ENCODE measurements around the gene AIPL1.

The AIPL1 gene

GRCh38 chr17:6461792-6462524 lies 27.0 kb upstream of the AIPL1 start:
- H3K4me1 Mint-ChIP-seq (ENCODE audit: low read depth in 2 of 2), result no peaks in the 10 kb centered on the region
- DNase-seq (no peak), ATAC-seq (replicated peaks) (no peak)
- no peak overlapping the region for H3K4me3 Mint-ChIP-seq
- no peaks in the 10 kb centered on the region for H3K9me3 Mint-ChIP-seq
- no peaks in the 10 kb centered on the region for H3K36me3 Mint-ChIP-seq (ENCODE audit: insufficient read depth)
- H3K27me3 Mint-ChIP-seq, result peaks cover 20 to 23% of the 10 kb centered on the region in 2 donors
- no peak overlapping the region for H3K27ac Mint-ChIP-seq

- Mint-ChIP-seq H3K36me3 (ENCODE audit: insufficient read depth) (no peaks in the 10 kb centered on the region), H3K27me3 (peaks cover 20 to 24% of the 10 kb centered on the region in 2 donors), H3K4me1 (ENCODE audit: low read depth in 2 of 2) (no peaks in the 10 kb centered on the region), H3K27ac (no peak overlapping the region), H3K4me3 (no peak overlapping the region), H3K9me3 (no peaks in the 10 kb centered on the region)
- no peak for DNase-seq
- ATAC-seq (replicated peaks), result no peak
Measured at GRCh38 chr17:6461246-6461645, 26.3 kb upstream of the AIPL1 start.

GRCh38 chr17:6460531-6461161 lies 25.7 kb upstream of the AIPL1 start:
- ATAC-seq (replicated peaks) (no peak), DNase-seq (no peak)
- no peak overlapping the region for H3K27ac Mint-ChIP-seq
- H3K27me3 Mint-ChIP-seq, result peaks cover 14 to 19% of the 10 kb centered on the region in 2 donors
- H3K9me3 Mint-ChIP-seq, result no peaks in the 10 kb centered on the region
- no peaks in the 10 kb centered on the region for H3K36me3 Mint-ChIP-seq (ENCODE audit: insufficient read depth)
- no peaks in the 10 kb centered on the region for H3K4me1 Mint-ChIP-seq (ENCODE audit: low read depth in 2 of 2)
- no peak overlapping the region for H3K4me3 Mint-ChIP-seq

- Mint-ChIP-seq H3K9me3 (no peaks in the 10 kb centered on the region), H3K27ac (no peak overlapping the region), H3K4me1 (ENCODE audit: low read depth in 2 of 2) (peaks cover 4% of the 10 kb centered on the region in 2 donors), H3K4me3 (no peak overlapping the region), H3K36me3 (ENCODE audit: insufficient read depth) (no peaks in the 10 kb centered on the region), H3K27me3 (peaks cover 9 to 27% of the 10 kb centered on the region in 2 donors)
- no peak for DNase-seq
- no peak for ATAC-seq (replicated peaks)
Measured at GRCh38 chr17:6458460-6458950, 23.6 kb upstream of the AIPL1 start.

GRCh38 chr17:6457688-6458459 lies 23.0 kb upstream of the AIPL1 start:
- Mint-ChIP-seq H3K4me1 (ENCODE audit: low read depth in 2 of 2) (peaks cover 4 to 6% of the 10 kb centered on the region in 2 donors), H3K9me3 (no peaks in the 10 kb centered on the region), H3K27ac (no peak overlapping the region), H3K36me3 (ENCODE audit: insufficient read depth) (no peaks in the 10 kb centered on the region), H3K4me3 (no peak overlapping the region), H3K27me3 (peaks cover 9 to 33% of the 10 kb centered on the region in 2 donors)
- ATAC-seq (replicated peaks), result no peak
- DNase-seq, result no peak

- peak overlapping the region in 1 of 2 donors; percentile 66 for H3K27ac Mint-ChIP-seq
- H3K9me3 Mint-ChIP-seq, result no peaks in the 10 kb centered on the region
- ATAC-seq (replicated peaks), result no peak
- H3K4me3 Mint-ChIP-seq, result peak overlapping the region in 1 of 2 donors; percentile 6
- no peak for DNase-seq
- no peaks in the 10 kb centered on the region for H3K36me3 Mint-ChIP-seq (ENCODE audit: insufficient read depth)
- H3K4me1 Mint-ChIP-seq (ENCODE audit: low read depth in 2 of 2), result peaks cover 4 to 6% of the 10 kb centered on the region in 2 donors
- peaks cover 1 to 31% of the 10 kb centered on the region in 2 donors for H3K27me3 Mint-ChIP-seq
Measured at GRCh38 chr17:6456914-6457687, 22.2 kb upstream of the AIPL1 start.

GRCh38 chr17:6456321-6456720 lies 21.4 kb upstream of the AIPL1 start:
- Mint-ChIP-seq H3K27me3 (peaks cover 0 to 28% of the 10 kb centered on the region in 2 donors), H3K4me3 (peak overlapping the region in 1 of 2 donors; percentile 8), H3K9me3 (no peaks in the 10 kb centered on the region), H3K4me1 (ENCODE audit: low read depth in 2 of 2) (peaks cover 4 to 6% of the 10 kb centered on the region in 2 donors), H3K36me3 (ENCODE audit: insufficient read depth) (no peaks in the 10 kb centered on the region), H3K27ac (no peak overlapping the region)
- no peak for DNase-seq
- ATAC-seq (replicated peaks), result no peak

- Mint-ChIP-seq H3K4me3 (peak overlapping the region; percentile 35 to 48), H3K9me3 (no peaks in the 10 kb centered on the region), H3K36me3 (ENCODE audit: insufficient read depth) (no peaks in the 10 kb centered on the region), H3K27me3 (peaks cover 0 to 28% of the 10 kb centered on the region in 2 donors), H3K4me1 (ENCODE audit: low read depth in 2 of 2) (peaks cover 4 to 6% of the 10 kb centered on the region in 2 donors), H3K27ac (no peak overlapping the region)
- DNase-seq, result peak in 1 of 3 experiments; percentile 22
- ATAC-seq (replicated peaks), result peak; percentile 88
Measured at GRCh38 chr17:6455321-6455705, 20.4 kb upstream of the AIPL1 start.

GRCh38 chr17:6454495-6455320 lies 19.8 kb upstream of the AIPL1 start:
- Mint-ChIP-seq H3K9me3 (no peaks in the 10 kb centered on the region), H3K4me1 (ENCODE audit: low read depth in 2 of 2) (peaks cover 4 to 6% of the 10 kb centered on the region in 2 donors), H3K27me3 (peaks cover 0 to 28% of the 10 kb centered on the region in 2 donors), H3K4me3 (peak overlapping the region; percentile 45 to 46), H3K36me3 (ENCODE audit: insufficient read depth) (no peaks in the 10 kb centered on the region), H3K27ac (no peak overlapping the region)
- peak; percentile 46 for ATAC-seq (replicated peaks)
- no peak for DNase-seq

- Mint-ChIP-seq H3K4me3 (peak overlapping the region in 1 of 2 donors; percentile 46), H3K27ac (no peak overlapping the region), H3K36me3 (ENCODE audit: insufficient read depth) (no peaks in the 10 kb centered on the region), H3K27me3 (peaks cover 0 to 28% of the 10 kb centered on the region in 2 donors), H3K4me1 (ENCODE audit: low read depth in 2 of 2) (peaks cover 4 to 6% of the 10 kb centered on the region in 2 donors), H3K9me3 (no peaks in the 10 kb centered on the region)
- DNase-seq (no peak), ATAC-seq (replicated peaks) (no peak)
Measured at GRCh38 chr17:6453279-6454024, 18.5 kb upstream of the AIPL1 start.

GRCh38 chr17:6452471-6453266 lies 17.7 kb upstream of the AIPL1 start:
- Mint-ChIP-seq H3K4me1 (ENCODE audit: low read depth in 2 of 2) (peaks cover 4 to 6% of the 10 kb centered on the region in 2 donors), H3K4me3 (no peak overlapping the region), H3K9me3 (no peaks in the 10 kb centered on the region), H3K27ac (no peak overlapping the region), H3K36me3 (ENCODE audit: insufficient read depth) (no peaks in the 10 kb centered on the region), H3K27me3 (peaks cover 0 to 28% of the 10 kb centered on the region in 2 donors)
- ATAC-seq (replicated peaks) (no peak), DNase-seq (no peak)
